Tibial nerve (tissue), 4 donors: Measurements from ENCODE around the gene SLC39A6. TPM values are rescaled to one million over a fixed set of nuclear protein-coding genes. Genes with fewer than 3 reads are reported as not detected.
A peak's percentile ranks its signal among the peaks of the same experiment; 100 is the strongest.
"Not testable (repeated sequence)": the region's sequence is repeated elsewhere in the genome, so short reads cannot be mapped to it uniquely, and the experiment has no call there.

ENCODE experiments used
- DNase-seq, 2 donors: peaks; one replicate each; pipeline ENCODE4 v3.0.0-alpha.2; 2019; ENCODE audit warnings: low spot score in 2 of 2
- H3K27ac ChIP-seq, 4 donors: fragments of 200-600 bp; sonication (generic) in 3 of 4; one replicate each; pipeline ENCODE4 v1.5.1; 2017 to 2019; ENCODE audit warnings: mild to moderate bottlenecking in 1 of 4
- H3K27me3 ChIP-seq, 2 donors: fragments of 200-600 bp; sonication (generic) in 1 of 2; one replicate each; pipeline versions ENCODE4 v1.5.1 to v1.6.0; 2017 to 2019
- H3K36me3 ChIP-seq, 3 donors: fragments of 200-600 bp; sonication (generic); one replicate each; pipeline ENCODE4 v1.5.1; 2018 to 2019
- H3K4me1 ChIP-seq, 4 donors: fragments of 200-600 bp; sonication (generic) in 3 of 4; one replicate each; pipeline ENCODE4 v1.5.1; 2017 to 2019
- H3K4me3 ChIP-seq, 4 donors: fragments of 200-600 bp; sonication (generic) in 3 of 4; one replicate each; pipeline ENCODE4 v1.5.1; 2017 to 2019; ENCODE audit warnings: mild to moderate bottlenecking in 1 of 4, moderate library complexity in 1 of 4
- H3K9me3 ChIP-seq, 4 donors: fragments of 200-600 bp; sonication (generic) in 3 of 4; one replicate each; pipeline ENCODE4 v1.5.1; 2017 to 2019
- EP300 ChIP-seq, 2 donors: sonication (generic); formaldehyde crosslinking; IDR thresholded peaks; one replicate each; pipeline ENCODE4 v1.6.1; 2017; ENCODE audit warnings: antibody characterized with exemption in 2 of 2, mild to moderate bottlenecking in 1 of 2
- POLR2A ChIP-seq, 2 donors: fragments of 450-650 bp; IDR thresholded peaks; one replicate each; pipeline ENCODE4 v1.6.1; 2017; ENCODE audit warnings: antibody characterized with exemption in 2 of 2, mild to moderate bottlenecking in 2 of 2, moderate library complexity in 2 of 2
- WGBS, 2 donors: methylation state at CpG; one replicate each; pipeline ENCODE4 v1.1.5; 2018; 5-methylcytosine and 5-hydroxymethylcytosine counted together
- total RNA-seq, 4 donors: library from RNA; depleted of rRNA; stranded (reverse); fragments of >200 nt; gene quantifications; one replicate each; pipeline ENCODE4 v1.1.0, GENCODE V29; 2016
- TF ChIP-seq, protein P1 (sequence below), 5 experiments: fragments of 200-600 bp in 3 of 5; fragments of 450-650 bp in 2 of 5; sonication (generic) in 3 of 5; IDR thresholded peaks; one replicate each; pipeline ENCODE4 v1.5.1; 2016 to 2019; ENCODE audit warnings: antibody characterized with exemption in 5 of 5, mild to moderate bottlenecking in 3 of 5, moderate library complexity in 2 of 5

SLC39A6 gene
- total RNA-seq, 4 donors from 2014 or later: 43.3 to 53.3 (median 44.0) TPM

GRCh38 chr18:36067055-36067957, 61.8 kb downstream of the SLC39A6 start, which contains the start of gene RPRD1A:
TSS of gene RPRD1A (minus strand) at chr18:36067559. CDS start at chr18:36067404, 155 bp downstream.
- Histone ChIP-seq H3K27me3 (no peaks in the 10 kb centered on the region), H3K36me3 (no peaks in the 10 kb centered on the region), H3K9me3 (no peaks in the 10 kb centered on the region), H3K4me3 (peak within 1 kb of the TSS; percentile 41 to 81 (median 73)), H3K27ac (peak within 1 kb of the TSS; percentile 45 to 94 (median 89)), H3K4me1 (peaks cover 0 to 37% (median 7%) of the 10 kb centered on the region in 4 donors)
- DNase-seq: peak; percentile 94 to 98
- TF ChIP-seq POLR2A (IDR thresholded peaks at IDR 0.05): peak; percentile 40 to 57
- TF ChIP-seq EP300 (IDR thresholded peaks at IDR 0.05): peak in 1 of 2 donors; percentile 94
- TF ChIP-seq, protein P1, sequence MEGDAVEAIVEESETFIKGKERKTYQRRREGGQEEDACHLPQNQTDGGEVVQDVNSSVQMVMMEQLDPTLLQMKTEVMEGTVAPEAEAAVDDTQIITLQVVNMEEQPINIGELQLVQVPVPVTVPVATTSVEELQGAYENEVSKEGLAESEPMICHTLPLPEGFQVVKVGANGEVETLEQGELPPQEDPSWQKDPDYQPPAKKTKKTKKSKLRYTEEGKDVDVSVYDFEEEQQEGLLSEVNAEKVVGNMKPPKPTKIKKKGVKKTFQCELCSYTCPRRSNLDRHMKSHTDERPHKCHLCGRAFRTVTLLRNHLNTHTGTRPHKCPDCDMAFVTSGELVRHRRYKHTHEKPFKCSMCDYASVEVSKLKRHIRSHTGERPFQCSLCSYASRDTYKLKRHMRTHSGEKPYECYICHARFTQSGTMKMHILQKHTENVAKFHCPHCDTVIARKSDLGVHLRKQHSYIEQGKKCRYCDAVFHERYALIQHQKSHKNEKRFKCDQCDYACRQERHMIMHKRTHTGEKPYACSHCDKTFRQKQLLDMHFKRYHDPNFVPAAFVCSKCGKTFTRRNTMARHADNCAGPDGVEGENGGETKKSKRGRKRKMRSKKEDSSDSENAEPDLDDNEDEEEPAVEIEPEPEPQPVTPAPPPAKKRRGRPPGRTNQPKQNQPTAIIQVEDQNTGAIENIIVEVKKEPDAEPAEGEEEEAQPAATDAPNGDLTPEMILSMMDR (IDR thresholded peaks at IDR 0.05): peak in 1 of 5 experiments; percentile 10
- 2% methylated on average over 47 to 48 of the region's 66 CpGs for WGBS, 2 donors

DNA sequence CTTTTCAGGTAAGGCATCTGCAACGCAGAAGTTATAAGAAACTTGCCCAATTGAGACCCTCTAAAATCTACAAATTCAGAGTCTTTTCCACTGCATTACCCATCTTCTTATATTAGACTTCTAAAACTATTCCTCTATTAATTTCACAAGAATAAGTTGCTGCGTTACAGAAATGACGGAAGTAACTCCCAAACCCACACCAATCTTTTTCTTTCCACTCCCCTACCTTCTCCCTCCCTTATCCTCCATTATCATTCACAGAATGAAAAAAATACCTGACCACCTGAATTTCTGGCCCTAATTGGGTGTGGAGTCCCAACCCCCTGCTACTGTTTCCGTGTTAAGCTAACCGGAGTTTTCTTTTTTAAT, 62.5 kb downstream of the SLC39A6 start:
- TF ChIP-seq POLR2A (IDR thresholded peaks at IDR 0.05): no peak
- TF ChIP-seq EP300 (IDR thresholded peaks at IDR 0.05): no peak
- 1% methylated on average over 5 of the region's 5 CpGs for WGBS, 2 donors
- Histone ChIP-seq H3K4me3 (peak overlapping the region; percentile 41 to 81 (median 73)), H3K27me3 (no peaks in the 10 kb centered on the region), H3K9me3 (no peaks in the 10 kb centered on the region), H3K4me1 (peaks cover 0 to 37% (median 7%) of the 10 kb centered on the region in 4 donors), H3K27ac (peak overlapping the region; percentile 45 to 94 (median 89)), H3K36me3 (no peaks in the 10 kb centered on the region)
- no peak for DNase-seq

GRCh38 chr18:36066001-36066400, 63.1 kb downstream of the SLC39A6 start:
- TF ChIP-seq, protein P1 (IDR thresholded peaks at IDR 0.05): no peak
- no peak for TF ChIP-seq EP300 (IDR thresholded peaks at IDR 0.05)
- no peak for TF ChIP-seq POLR2A (IDR thresholded peaks at IDR 0.05)
- WGBS, 2 donors: 17 to 22% methylated on average over 5 of the region's 5 CpGs
- H3K4me1 ChIP-seq: peaks cover 0 to 37% (median 8%) of the 10 kb centered on the region in 4 donors
- peak overlapping the region in 1 of 4 donors; percentile 94 for H3K27ac ChIP-seq
- no peak for DNase-seq
- H3K9me3 ChIP-seq: no peaks in the 10 kb centered on the region
- no peaks in the 10 kb centered on the region for H3K27me3 ChIP-seq
- H3K36me3 ChIP-seq: no peaks in the 10 kb centered on the region
- H3K4me3 ChIP-seq: peak overlapping the region; percentile 0 to 81 (median 58)

DNA sequence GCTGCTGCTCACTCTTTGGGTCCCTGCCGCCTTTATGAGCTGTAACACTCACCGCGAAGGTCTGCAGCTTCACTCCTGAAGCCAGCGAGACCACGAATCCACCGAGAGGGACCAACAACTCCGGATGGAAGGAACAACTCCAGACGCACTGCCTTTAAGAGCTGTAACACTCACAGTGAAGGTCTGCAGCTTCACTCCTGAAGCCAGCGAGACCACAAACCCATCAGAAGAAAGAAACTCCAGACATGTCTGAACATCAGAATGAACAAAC, 64.4 kb downstream of the SLC39A6 start:
- not testable (repeated sequence) for H3K36me3 ChIP-seq, DNase-seq, H3K27me3 ChIP-seq, H3K4me3 ChIP-seq, H3K27ac ChIP-seq, H3K9me3 ChIP-seq
- peaks cover 0 to 37% (median 12%) of the 10 kb centered on the region in 4 donors for H3K4me1 ChIP-seq
- 99% methylated on average over 9 of the region's 9 CpGs for WGBS, 2 donors

GRCh38 chr18:36064027-36064808, 64.9 kb downstream of the SLC39A6 start:
- Histone ChIP-seq H3K4me3 (no peak overlapping the region), H3K27me3 (no peaks in the 10 kb centered on the region), H3K36me3 (no peaks in the 10 kb centered on the region), H3K9me3 (no peaks in the 10 kb centered on the region), H3K4me1 (peaks cover 0 to 37% (median 12%) of the 10 kb centered on the region in 4 donors), H3K27ac (no peak overlapping the region)
- TF ChIP-seq EP300 (IDR thresholded peaks at IDR 0.05) (no peak), POLR2A (IDR thresholded peaks at IDR 0.05) (no peak)
- TF ChIP-seq, protein P1 (IDR thresholded peaks at IDR 0.05): no peak
- DNase-seq: no peak
- WGBS, 2 donors: 94 to 96% methylated on average over 31 of the region's 31 CpGs
